Kidney tubule cell (primary cell): ENCODE measurements around the gene RHOF.

Experiments used
- DNase-seq: peaks from one replicate; pipeline ENCODE4 v3.0.0-alpha.2; 2018; ENCODE audit warnings: low spot score

RHOF gene

DNA sequence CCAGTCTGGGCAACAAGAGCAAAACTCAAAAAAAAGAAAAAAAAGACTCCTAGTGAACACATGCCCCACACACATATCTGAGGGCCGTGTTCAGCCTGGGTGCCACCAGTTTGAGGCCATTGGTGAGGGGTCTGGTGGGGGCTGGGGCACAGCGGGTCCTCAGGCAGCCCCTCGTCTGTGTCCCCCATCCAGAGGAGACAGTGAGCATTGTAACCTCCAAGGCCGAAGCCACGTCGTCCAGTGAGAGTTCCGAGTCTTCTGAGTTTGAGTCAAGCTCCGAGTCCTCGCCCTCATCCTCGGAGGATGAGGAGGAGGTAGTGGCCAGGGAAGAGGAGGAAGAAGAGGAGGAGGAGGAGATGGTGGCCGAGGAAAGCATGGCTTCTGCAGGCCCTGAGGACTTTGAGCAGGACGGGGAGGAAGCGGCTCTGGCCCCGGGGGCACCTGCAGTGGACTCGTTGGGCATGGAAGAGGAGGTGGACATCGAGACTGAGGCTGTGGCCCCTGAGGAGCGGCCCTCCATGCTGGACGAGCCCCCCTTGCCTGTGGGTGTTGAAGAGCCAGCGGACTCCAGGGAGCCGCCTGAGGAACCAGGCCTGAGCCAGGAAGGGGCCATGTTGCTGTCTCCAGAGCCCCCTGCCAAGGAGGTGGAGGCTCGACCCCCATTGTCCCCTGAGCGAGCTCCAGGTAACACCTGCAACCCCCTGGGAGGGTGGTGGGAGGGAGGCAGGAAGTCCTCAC lies 25.9 kb upstream of the RHOF start:
- no peak for DNase-seq

DNA sequence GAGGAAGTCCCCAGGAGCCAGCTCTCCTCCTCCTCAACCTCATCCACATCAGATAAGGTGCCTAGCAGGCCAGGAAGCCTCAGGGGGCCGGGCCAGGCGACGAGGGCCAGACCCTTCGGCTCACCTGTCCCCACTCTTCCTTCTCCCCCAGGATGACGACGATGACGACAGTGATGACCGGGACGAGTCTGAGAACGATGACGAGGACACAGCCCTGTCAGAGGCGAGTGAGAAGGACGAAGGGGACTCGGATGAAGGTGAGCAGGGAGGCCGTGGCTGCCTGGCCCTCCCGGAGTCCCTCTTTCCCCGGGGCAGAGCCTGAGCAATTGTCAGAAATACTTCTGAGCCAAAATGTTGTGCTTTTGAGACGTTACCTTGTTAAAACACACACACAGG lies 24.2 kb upstream of the RHOF start:
- DNase-seq: no peak

DNA sequence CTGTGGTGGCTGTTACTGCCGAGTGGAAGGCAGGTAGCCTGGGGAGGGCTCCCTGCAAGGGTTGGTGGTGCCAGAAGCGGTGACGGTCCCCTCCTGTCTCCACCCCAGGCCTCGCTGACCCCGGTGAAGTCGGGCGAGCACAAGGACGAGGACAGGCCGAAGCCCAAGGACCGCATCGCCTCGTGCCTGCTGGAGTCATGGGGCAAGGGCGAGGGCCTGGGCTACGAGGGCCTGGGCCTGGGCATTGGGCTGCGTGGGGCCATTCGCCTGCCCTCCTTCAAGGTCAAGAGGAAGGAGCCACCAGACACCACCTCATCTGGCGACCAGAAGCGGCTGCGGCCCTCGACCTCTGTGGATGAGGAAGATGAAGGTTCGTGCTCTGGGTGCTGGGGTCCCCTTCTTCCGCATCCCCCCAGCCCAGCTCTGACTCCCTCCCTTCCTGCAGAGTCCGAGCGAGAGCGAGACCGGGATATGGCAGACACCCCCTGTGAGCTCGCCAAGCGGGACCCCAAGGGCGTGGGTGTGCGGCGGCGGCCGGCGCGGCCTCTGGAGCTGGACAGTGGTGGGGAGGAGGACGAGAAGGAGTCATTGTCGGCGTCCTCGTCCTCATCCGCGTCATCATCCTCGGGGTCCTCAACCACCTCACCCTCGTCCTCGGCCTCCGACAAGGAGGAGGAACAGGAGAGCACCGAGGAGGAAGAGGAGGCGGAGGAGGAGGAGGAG lies 23.6 kb upstream of the RHOF start:
- DNase-seq: no peak

GRCh38 chr12:121815263-121815662 lies 21.8 kb upstream of the RHOF start:
- DNase-seq: no peak

DNA sequence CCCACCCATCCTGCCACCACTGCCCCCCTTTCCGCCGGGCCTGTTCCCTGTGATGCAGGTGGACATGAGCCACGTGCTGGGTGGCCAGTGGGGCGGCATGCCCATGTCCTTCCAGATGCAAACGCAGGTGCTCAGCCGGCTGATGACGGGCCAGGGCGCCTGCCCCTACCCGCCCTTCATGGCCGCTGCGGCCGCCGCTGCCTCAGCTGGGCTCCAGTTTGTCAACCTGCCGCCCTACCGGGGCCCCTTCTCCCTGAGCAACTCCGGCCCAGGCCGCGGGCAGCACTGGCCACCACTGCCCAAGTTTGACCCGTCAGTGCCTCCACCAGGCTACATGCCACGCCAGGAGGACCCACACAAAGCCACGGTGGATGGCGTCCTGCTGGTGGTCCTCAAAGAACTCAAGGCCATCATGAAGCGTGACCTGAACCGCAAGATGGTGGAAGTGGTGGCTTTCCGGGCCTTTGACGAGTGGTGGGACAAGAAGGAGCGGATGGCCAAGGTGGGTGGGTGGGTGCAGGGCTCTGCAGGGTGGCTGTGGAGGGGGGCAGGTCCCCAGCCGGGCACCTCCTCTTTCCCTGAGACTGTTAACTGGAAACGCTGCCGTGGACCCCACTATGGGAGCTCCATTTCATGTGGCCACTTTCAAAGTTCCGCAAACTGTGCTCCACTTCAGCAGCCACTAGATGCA lies 21.1 kb upstream of the RHOF start:
- no peak for DNase-seq

- DNase-seq: no peak
Observed at GRCh38 chr12:121813951-121814350, 20.5 kb upstream of the RHOF start.

GRCh38 chr12:121812921-121813896 lies 19.7 kb upstream of the RHOF start:
- no peak for DNase-seq

DNA sequence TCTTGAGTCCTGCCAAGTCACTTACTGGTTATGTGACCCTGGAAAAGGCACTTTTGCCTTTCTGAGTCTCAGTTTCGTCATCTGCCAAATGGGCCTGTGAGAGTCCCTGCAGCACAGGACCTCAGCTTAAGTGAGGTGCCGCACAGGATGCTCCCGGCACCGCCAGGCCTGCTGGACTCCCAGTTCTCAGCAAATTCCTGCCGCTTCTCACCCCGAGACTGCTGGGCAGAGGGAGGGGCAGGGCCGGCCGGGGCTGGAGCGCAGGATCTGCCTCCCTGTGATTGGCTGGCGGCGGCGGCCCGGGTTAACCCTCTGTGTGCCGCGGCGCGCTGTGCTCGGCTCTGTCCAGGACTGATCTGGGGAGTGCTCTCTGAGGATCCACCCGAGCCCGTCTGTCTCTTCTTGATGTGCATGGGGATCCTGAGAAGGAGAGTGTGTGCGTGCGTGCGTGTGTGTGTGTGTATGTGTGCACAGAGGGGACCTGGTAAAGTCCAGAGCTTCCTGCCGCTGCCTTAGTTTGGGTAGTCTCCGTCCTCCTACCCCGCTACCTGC lies 18.9 kb upstream of the RHOF start:
- DNase-seq: peak; percentile 76

DNA sequence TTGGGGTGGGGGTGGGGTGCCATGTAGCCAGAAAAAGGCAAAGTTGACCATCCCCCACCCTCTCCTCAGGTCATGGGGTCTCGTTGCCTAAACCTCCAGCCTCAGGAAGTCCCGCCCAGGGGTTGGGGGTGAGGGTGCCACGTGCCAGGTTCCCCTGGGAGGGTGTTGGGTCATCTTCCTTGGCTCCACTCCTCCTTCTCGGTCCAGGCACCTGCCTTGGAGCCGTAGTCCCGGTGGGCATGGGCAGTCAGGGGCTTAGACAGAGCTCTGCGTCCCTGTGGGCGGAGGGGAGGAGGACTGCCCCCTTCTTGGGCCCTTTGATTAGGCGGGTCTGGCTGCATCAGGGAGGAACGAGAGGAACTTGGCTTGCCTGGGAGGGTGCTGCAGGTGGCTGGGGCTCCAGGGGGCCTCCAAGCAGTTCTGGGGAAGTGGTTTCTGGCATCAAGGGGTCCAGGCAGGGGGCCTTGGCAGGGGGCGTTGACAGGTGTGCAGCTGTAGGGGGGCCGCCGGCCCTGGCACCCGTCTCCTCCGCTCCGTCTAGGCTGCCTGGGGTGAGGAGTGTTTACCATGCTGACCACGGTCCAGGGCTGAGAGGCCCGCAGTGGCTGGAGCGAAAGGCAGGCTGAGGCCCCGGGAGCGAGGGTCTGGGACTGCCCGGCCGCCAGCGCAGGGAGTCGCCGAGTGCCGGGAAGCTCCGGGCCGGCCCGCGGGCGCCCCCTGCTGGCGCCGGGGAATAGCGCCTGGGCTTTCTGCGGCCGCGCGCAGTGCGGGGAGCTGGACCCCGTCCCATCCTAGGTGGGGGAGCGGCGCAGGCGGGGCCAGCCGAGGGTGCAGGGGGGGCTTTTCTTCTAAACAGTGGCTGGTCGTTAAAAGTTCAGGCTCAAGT lies 18.2 kb upstream of the RHOF start:
- peak; percentile 71 for DNase-seq

- no peak for DNase-seq
Observed at GRCh38 chr12:121810833-121811433, 17.4 kb upstream of the RHOF start.

- no peak for DNase-seq
Observed at GRCh38 chr12:121810234-121810817, 16.8 kb upstream of the RHOF start.

DNA sequence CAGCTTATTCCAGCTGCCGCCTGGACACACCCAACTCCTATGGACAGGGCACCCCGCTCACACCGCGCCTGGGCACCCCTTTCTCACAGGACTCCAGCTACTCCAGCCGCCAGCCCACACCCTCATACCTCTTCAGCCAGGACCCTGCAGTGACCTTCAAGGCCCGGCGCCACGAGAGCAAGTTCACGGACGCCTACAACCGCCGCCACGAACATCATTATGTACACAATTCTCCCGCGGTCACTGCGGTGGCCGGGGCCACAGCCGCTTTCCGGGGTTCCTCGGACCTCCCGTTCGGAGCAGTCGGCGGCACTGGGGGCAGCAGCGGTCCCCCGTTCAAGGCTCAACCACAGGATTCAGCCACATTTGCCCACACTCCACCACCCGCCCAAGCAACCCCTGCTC lies 16.2 kb upstream of the RHOF start:
- DNase-seq: no peak

DNA sequence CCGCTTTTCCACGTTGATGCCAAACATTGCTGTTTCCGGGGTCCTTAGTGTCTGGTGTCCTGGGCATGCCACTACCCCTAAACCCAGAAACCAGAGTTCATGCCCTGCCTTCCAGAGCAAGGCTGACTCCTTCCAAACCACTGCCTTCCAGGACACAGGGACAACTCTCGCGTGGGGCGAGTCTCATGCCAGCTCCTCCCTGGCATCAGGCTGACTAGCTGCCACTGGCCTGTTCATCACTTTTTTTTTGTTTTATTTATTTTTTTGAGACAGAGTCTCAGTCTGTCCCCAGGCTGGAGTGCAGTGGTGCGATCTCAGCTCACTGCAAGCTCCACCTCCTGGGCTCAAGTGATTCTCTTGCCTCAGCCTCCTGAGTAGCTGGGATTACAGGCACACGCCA lies 15.1 kb upstream of the RHOF start:
- no peak for DNase-seq

DNA sequence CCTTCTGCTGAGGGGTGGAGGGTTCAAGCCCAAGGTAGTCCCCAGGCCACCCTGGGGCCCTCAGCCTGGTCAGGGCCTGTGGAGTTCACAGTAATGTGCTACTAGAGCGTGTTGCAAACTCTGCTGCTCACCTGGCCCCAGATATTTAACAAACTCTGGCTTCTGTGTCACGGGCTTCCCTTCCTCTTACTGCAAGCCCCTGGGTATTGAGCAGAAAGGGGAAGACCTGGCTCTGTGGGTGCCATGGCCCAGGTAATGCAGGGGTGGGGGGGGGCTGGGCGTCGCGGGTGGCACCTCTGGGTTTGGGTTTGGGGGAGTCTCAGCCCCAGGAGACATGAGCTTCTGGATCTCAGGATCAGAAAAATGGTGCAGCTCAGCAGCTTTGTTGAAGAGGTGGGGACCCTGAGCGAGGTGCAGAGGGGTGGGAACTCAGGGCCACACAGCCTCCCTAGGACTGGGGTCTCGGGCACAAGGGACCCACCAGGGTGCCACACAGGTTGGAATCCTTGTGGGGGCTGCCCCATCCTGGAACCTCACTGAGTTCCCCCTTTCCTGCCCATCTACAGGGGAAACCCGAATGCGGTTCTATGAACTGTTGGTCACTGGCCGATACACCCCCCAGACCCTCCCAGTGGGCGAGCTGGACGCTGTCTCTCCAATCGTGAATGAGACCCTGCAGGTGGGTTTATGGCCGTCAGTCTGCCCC lies 14.3 kb upstream of the RHOF start:
- no peak for DNase-seq

DNA sequence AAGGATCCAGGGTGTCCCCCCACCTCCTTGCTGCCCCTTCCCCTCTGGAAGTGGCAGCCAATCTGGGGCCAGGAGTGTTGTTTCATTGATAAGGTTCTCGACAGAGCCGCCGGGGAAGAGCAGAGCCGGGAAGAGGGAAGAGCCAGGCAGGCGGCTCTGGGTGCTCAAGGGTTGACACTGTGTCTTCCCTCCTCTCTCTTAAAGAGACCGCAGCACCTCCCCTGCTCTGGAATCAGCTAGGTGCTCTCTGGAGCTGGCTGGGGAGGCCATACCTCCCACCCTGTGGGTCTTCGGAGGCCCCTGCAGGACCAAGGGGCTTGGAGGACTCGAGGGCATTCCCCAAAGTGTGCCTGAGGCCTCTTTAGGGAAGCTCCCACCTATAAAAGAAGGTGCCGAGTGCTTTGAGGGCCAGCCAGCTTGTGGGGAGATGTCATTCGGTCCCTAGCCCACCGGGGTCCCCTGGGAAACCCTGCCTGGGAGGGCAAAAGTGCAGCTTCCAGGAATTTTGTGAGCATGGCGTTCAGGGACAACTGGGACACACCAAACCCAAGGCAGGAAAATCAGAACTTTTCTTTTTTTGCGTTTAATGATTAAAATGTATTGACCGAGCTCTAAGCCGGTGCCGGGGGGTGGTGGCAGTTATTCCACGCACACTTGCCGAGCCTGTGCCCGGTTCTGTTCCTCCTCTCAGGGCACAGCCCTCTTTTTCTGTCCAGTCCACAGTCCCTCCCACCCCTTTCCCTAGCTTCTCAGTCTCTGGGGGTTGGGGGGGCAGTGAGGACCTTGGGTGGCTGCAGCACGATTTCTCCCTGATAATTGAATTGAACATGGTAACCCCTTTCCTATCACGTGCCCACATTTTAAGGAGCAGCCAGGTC lies 13.3 kb upstream of the RHOF start:
- DNase-seq: peak; percentile 45

GRCh38 chr12:121806009-121806545 lies 12.6 kb upstream of the RHOF start:
- DNase-seq: no peak

GRCh38 chr12:121805171-121806008 lies 11.9 kb upstream of the RHOF start:
- peak; percentile 8 for DNase-seq
